SK-N-SH (cell line): Measurements from ENCODE around the gene ANKRD16. TPM values are rescaled to one million over a fixed set of nuclear protein-coding genes. Genes with fewer than 3 reads are reported as not detected.

Experiments used
- CTCF ChIA-PET: fragments of 300-600, 350-600 bp; formaldehyde crosslinking; extraction: SDS; loops from one replicate; lab custom pipeline; 2021; lab: Yijun Ruan, JAX
- POLR2A ChIA-PET: fragments of 350-600 bp; sonication (Branson Sonifier 250); formaldehyde crosslinking; extraction: SDS; loops from one replicate; lab custom pipeline; 2020; ENCODE audit warnings: antibody characterized with exemption, inconsistent platforms; lab: Yijun Ruan, JAX
- DNase-seq: peaks from one replicate; pipeline ENCODE4 v3.0.0; 2012
- H2AFZ ChIP-seq: fragments of 200-600 bp; sonication (generic); 2 replicates; pipeline ENCODE4 v1.8.1; 2016; ENCODE audit warnings: antibody characterized with exemption, mild to moderate bottlenecking, low read depth
- H3F3A ChIP-seq: fragments of 200-600 bp; sonication (generic); replicated peaks from 2 replicates; pipeline ENCODE3; 2016; ENCODE audit warnings: antibody characterized with exemption, mild to moderate bottlenecking; ENCODE audit not compliant: insufficient read depth
- H3K27ac ChIP-seq, 2 experiments: fragments of 200-500 bp in 1 of 2; fragments of 200-600 bp in 1 of 2; sonication (Bioruptor generic) in 1 of 2; sonication (generic), shearing (Covaris generic) in 1 of 2; 2 replicates each; pipeline versions ENCODE4 v1.5.1 to v1.6.1; 2014 to 2016; ENCODE audit warnings: low read depth in 2 of 2, inconsistent platforms in 1 of 2, low read length in 1 of 2, mild to moderate bottlenecking in 1 of 2, mixed read lengths in 1 of 2
- H3K27me3 ChIP-seq: fragments of 200-600 bp; sonication (generic), shearing (Covaris generic); 2 replicates; pipeline ENCODE4 v1.6.1; 2016; ENCODE audit warnings: mixed run types; ENCODE audit not compliant: insufficient read depth
- H3K36me3 ChIP-seq, 2 experiments: fragments of 200-500 bp in 1 of 2; fragments of 200-600 bp in 1 of 2; sonication (Bioruptor generic) in 1 of 2; sonication (generic) in 1 of 2; replicated peaks in 1 of 2; 2 replicates each; pipeline versions ENCODE3 to v1.5.1; 2014 to 2016; ENCODE audit warnings: low read length in 1 of 2, mild to moderate bottlenecking in 1 of 2; ENCODE audit not compliant: insufficient read depth in 2 of 2, control insufficient read depth in 1 of 2
- H3K4me1 ChIP-seq, 2 experiments: fragments of 200-500 bp in 1 of 2; fragments of 200-600 bp in 1 of 2; sonication (Bioruptor generic) in 1 of 2; sonication (generic), shearing (Covaris generic) in 1 of 2; 2 replicates each; pipeline versions ENCODE4 v1.5.1 to v1.6.1; 2014 to 2016; ENCODE audit warnings: low read depth in 1 of 2, low read length in 1 of 2, mixed run types in 1 of 2; ENCODE audit not compliant: insufficient read depth in 2 of 2, control insufficient read depth in 1 of 2
- H3K4me2 ChIP-seq: fragments of 200-600 bp; sonication (generic), shearing (Covaris generic); 2 replicates; pipeline ENCODE4 v1.6.1; 2017; ENCODE audit warnings: mixed run types
- H3K4me3 ChIP-seq, 2 experiments: fragments of 200-500 bp in 1 of 2; fragments of 200-600 bp in 1 of 2; sonication (Bioruptor generic) in 1 of 2; sonication (generic), shearing (Covaris generic) in 1 of 2; 2 replicates each; pipeline versions ENCODE4 v1.5.1 to v1.8.1; 2014 to 2016; ENCODE audit warnings: low read depth in 2 of 2, inconsistent platforms in 1 of 2, low read length in 1 of 2, mild to moderate bottlenecking in 1 of 2, mixed read lengths in 1 of 2, moderate library complexity in 1 of 2
- H3K79me2 ChIP-seq: fragments of 200-600 bp; sonication (generic); 2 replicates; pipeline ENCODE4 v1.8.1; 2017; ENCODE audit warnings: mild to moderate bottlenecking; ENCODE audit not compliant: insufficient read depth
- H3K9ac ChIP-seq: fragments of 200-600 bp; sonication (generic); 2 replicates; pipeline ENCODE4 v1.6.1; 2017; ENCODE audit warnings: mixed run types
- H3K9me2 ChIP-seq: fragments of 200-600 bp; sonication (generic); 2 replicates; pipeline ENCODE4 v1.6.1; 2017; ENCODE audit warnings: mixed run types
- H3K9me3 ChIP-seq: fragments of 200-600 bp; sonication (generic); 2 replicates; pipeline ENCODE4 v1.6.1; 2017; ENCODE audit warnings: mixed run types, mild to moderate bottlenecking, moderate library complexity
- H4K20me1 ChIP-seq: fragments of 200-600 bp; sonication (generic); 2 replicates; pipeline ENCODE4 v1.6.1; 2017; ENCODE audit warnings: mild to moderate bottlenecking, mixed run types; ENCODE audit not compliant: insufficient read depth
- CHD2 ChIP-seq: fragments of 150-350 bp; IDR thresholded peaks from 2 replicates; pipeline ENCODE4 v1.6.1; 2018; ENCODE audit warnings: low read length; ENCODE audit not compliant: partially characterized antibody
- CTCF ChIP-seq: fragments of 200-600 bp; sonication (generic); IDR thresholded peaks from 2 replicates; pipeline ENCODE4 v1.6.1; 2017; ENCODE audit warnings: antibody characterized with exemption, mild to moderate bottlenecking, moderate library complexity
- EZH2phosphoT487 ChIP-seq: fragments of 200-600 bp; sonication (generic); IDR thresholded peaks from 2 replicates; pipeline ENCODE4 v1.6.1; 2017; ENCODE audit warnings: low read depth, mixed run types, mild to moderate bottlenecking, antibody characterized with exemption, moderate library complexity, borderline replicate concordance
- FOSL2 ChIP-seq: IDR thresholded peaks from 2 replicates; pipeline ENCODE4 v1.4.0; 2012; ENCODE audit warnings: low read depth, mild to moderate bottlenecking, moderate library complexity, borderline replicate concordance
- FOXJ3 ChIP-seq: sonication (generic); formaldehyde crosslinking; IDR thresholded peaks from 2 replicates; pipeline ENCODE4 v1.5.1; 2020; ENCODE audit warnings: mild to moderate bottlenecking, missing genetic modification reagents
- GATA2 ChIP-seq: sonication (generic); formaldehyde crosslinking; IDR thresholded peaks from 2 replicates; pipeline ENCODE4 v1.5.0; 2020; ENCODE audit warnings: mild to moderate bottlenecking, missing genetic modification reagents
- IRF3 ChIP-seq: fragments of 150-350 bp; IDR thresholded peaks from 2 replicates; pipeline ENCODE4 v1.6.1; 2016; ENCODE audit warnings: mild to moderate bottlenecking, low read depth, low read length
- JUND ChIP-seq: IDR thresholded peaks from 2 replicates; pipeline ENCODE4 v1.4.0; 2012
- MEF2A ChIP-seq: IDR thresholded peaks from 2 replicates; pipeline ENCODE4 v1.4.0; 2012; ENCODE audit warnings: low read depth, borderline replicate concordance
- NFIC ChIP-seq: IDR thresholded peaks from 2 replicates; pipeline ENCODE4 v1.4.0; 2012; ENCODE audit warnings: borderline replicate concordance
- NRF1 ChIP-seq: IDR thresholded peaks from 2 replicates; pipeline ENCODE4 v1.6.1; 2012; ENCODE audit warnings: low read depth, mild to moderate bottlenecking, low read length
- PBX3 ChIP-seq: IDR thresholded peaks from 2 replicates; pipeline ENCODE4; 2012
- RCOR1 ChIP-seq: fragments of 150-350 bp; IDR thresholded peaks from 2 replicates; pipeline ENCODE4 v1.6.1; 2017; ENCODE audit warnings: antibody characterized with exemption, low read length
- SIN3A ChIP-seq: IDR thresholded peaks from 2 replicates; pipeline ENCODE4 v1.6.1; 2012; ENCODE audit warnings: low read depth, mild to moderate bottlenecking, low read length, moderate library complexity, borderline replicate concordance
- TAF1 ChIP-seq: IDR thresholded peaks from 2 replicates; pipeline ENCODE4 v1.6.1; 2012; ENCODE audit warnings: low read depth, mild to moderate bottlenecking, low read length, moderate library complexity, borderline replicate concordance
- TCF12 ChIP-seq: IDR thresholded peaks from 2 replicates; pipeline ENCODE4 v1.4.0; 2012
- WGBS: methylation state at CpG from one replicate; pipeline ENCODE4 v1.1.6; 2017; ENCODE audit warnings: low lambda C conversion rate; 5-methylcytosine and 5-hydroxymethylcytosine counted together
- polyA plus RNA-seq, 3 experiments: library from polyadenylated mRNA; depleted of rRNA; stranded (reverse); fragments of >200 nt; gene quantifications; 2 replicates each; pipeline ENCODE4 v1.2.3, GENCODE V29; 2012
- TF ChIP-seq, protein P1 (sequence below): IDR thresholded peaks from 2 replicates; pipeline ENCODE4 v1.4.0; 2012; ENCODE audit warnings: low read depth, borderline replicate concordance
- TF ChIP-seq, protein P2 (sequence below): IDR thresholded peaks from 2 replicates; pipeline ENCODE4 v1.6.1; 2012; ENCODE audit warnings: mild to moderate bottlenecking, low read depth, low read length, moderate library complexity

Gene ANKRD16
- polyA plus RNA-seq, 1 of the 3 experiments (the other 2 are of a cell fraction), result 9.9 TPM

GRCh38 chr10:5855979-5856700 lies 33.6 kb downstream of the ANKRD16 start (continued):
- TF ChIP-seq TAF1, result no peak

GRCh38 chr10:5854131-5854475 lies 35.6 kb downstream of the ANKRD16 start:
- ChIA-PET CTCF (interaction anchor here (1.0 to 1.4 kb wide), 2 partner anchors 15 to 22 kb away, joined by 3 read pairs; no protein-coding TSS in a partner anchor), POLR2A (no interaction called here)
- no peak for TF ChIP-seq CHD2
- TF ChIP-seq GATA2, result no peak
- TF ChIP-seq PBX3, result no peak
- no peak for TF ChIP-seq EZH2phosphoT487
- TF ChIP-seq, protein P1, sequence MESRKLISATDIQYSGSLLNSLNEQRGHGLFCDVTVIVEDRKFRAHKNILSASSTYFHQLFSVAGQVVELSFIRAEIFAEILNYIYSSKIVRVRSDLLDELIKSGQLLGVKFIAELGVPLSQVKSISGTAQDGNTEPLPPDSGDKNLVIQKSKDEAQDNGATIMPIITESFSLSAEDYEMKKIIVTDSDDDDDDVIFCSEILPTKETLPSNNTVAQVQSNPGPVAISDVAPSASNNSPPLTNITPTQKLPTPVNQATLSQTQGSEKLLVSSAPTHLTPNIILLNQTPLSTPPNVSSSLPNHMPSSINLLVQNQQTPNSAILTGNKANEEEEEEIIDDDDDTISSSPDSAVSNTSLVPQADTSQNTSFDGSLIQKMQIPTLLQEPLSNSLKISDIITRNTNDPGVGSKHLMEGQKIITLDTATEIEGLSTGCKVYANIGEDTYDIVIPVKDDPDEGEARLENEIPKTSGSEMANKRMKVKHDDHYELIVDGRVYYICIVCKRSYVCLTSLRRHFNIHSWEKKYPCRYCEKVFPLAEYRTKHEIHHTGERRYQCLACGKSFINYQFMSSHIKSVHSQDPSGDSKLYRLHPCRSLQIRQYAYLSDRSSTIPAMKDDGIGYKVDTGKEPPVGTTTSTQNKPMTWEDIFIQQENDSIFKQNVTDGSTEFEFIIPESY, result no peak
- TF ChIP-seq TCF12, result no peak
- no peak for TF ChIP-seq SIN3A
- no peak for TF ChIP-seq JUND
- TF ChIP-seq FOXJ3, result no peak
- TF ChIP-seq, protein P2, sequence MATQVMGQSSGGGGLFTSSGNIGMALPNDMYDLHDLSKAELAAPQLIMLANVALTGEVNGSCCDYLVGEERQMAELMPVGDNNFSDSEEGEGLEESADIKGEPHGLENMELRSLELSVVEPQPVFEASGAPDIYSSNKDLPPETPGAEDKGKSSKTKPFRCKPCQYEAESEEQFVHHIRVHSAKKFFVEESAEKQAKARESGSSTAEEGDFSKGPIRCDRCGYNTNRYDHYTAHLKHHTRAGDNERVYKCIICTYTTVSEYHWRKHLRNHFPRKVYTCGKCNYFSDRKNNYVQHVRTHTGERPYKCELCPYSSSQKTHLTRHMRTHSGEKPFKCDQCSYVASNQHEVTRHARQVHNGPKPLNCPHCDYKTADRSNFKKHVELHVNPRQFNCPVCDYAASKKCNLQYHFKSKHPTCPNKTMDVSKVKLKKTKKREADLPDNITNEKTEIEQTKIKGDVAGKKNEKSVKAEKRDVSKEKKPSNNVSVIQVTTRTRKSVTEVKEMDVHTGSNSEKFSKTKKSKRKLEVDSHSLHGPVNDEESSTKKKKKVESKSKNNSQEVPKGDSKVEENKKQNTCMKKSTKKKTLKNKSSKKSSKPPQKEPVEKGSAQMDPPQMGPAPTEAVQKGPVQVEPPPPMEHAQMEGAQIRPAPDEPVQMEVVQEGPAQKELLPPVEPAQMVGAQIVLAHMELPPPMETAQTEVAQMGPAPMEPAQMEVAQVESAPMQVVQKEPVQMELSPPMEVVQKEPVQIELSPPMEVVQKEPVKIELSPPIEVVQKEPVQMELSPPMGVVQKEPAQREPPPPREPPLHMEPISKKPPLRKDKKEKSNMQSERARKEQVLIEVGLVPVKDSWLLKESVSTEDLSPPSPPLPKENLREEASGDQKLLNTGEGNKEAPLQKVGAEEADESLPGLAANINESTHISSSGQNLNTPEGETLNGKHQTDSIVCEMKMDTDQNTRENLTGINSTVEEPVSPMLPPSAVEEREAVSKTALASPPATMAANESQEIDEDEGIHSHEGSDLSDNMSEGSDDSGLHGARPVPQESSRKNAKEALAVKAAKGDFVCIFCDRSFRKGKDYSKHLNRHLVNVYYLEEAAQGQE, result no peak
- no peak for TF ChIP-seq IRF3
- TF ChIP-seq RCOR1, result no peak
- no peak for TF ChIP-seq NRF1
- no peak for TF ChIP-seq NFIC
- TF ChIP-seq FOSL2, result no peak
- no peak for TF ChIP-seq CTCF
- no peak for TF ChIP-seq MEF2A
- no peaks in the 10 kb centered on the region for H4K20me1 ChIP-seq
- no peak overlapping the region for H3K4me3 ChIP-seq
- no peaks in the 10 kb centered on the region for H3K27me3 ChIP-seq
- 95% methylated on average over 5 of the region's 5 CpGs for WGBS
- no peaks in the 10 kb centered on the region for H3K9me3 ChIP-seq
- no peak overlapping the region for H3K4me2 ChIP-seq
- H3F3A ChIP-seq, result no peaks in the 10 kb centered on the region
- no peak overlapping the region for H3K9ac ChIP-seq
- no peak for DNase-seq
- no peaks in the 10 kb centered on the region for H3K79me2 ChIP-seq
- no peaks in the 10 kb centered on the region for H3K36me3 ChIP-seq
- no peak overlapping the region for H3K27ac ChIP-seq
- no peaks in the 10 kb centered on the region for H3K9me2 ChIP-seq
- H2AFZ ChIP-seq, result no peak overlapping the region
- H3K4me1 ChIP-seq, result no peaks in the 10 kb centered on the region
